IMR-90 (cell line): ENCODE data around the gene TRAPPC2L. TPM values are rescaled to one million over a fixed set of nuclear protein-coding genes. Genes with fewer than 3 reads are reported as not detected.

ENCODE experiments used
- ATAC-seq: fragments of 200-7000 bp; cut with Tn5 transposase; 2 replicates; pipeline ENCODE4 v1.9.1; 2020; ENCODE audit warnings: low read depth, mild to moderate bottlenecking, moderate library complexity
- BruUV-seq: library from RNA; stranded (reverse); fragments of 400-500 nt; replicated peaks from 2 replicates; lab custom pipeline; 2021; lab: Mats Ljungman, UMichigan
- CTCF ChIA-PET: fragments of 300-600 bp; formaldehyde crosslinking; extraction: SDS; loops from one replicate; lab custom pipeline; 2021; ENCODE audit warnings: antibody characterized with exemption; lab: Yijun Ruan, JAX
- POLR2A ChIA-PET: fragments of 300-600 bp; sonication (Branson Sonifier 250); formaldehyde crosslinking; loops from one replicate; lab custom pipeline; 2022; ENCODE audit warnings: antibody characterized with exemption; ENCODE audit not compliant: unreplicated experiment; lab: Charles Lee
- DNase-seq: peaks from one replicate; pipeline ENCODE4 v3.0.0; 2013
- H2AFZ ChIP-seq: replicated peaks from 2 replicates; pipeline ENCODE3; 2013; ENCODE audit warnings: low read length, mild to moderate bottlenecking; ENCODE audit not compliant: poor library complexity
- H2AK5ac ChIP-seq: 2 replicates; pipeline ENCODE4 v1.6.1; 2013; ENCODE audit warnings: low read depth, low read length, inconsistent platforms
- H2AK9ac ChIP-seq: replicated peaks from 2 replicates; pipeline ENCODE3; 2013; ENCODE audit warnings: mild to moderate bottlenecking, low read depth, low read length, moderate library complexity; ENCODE audit not compliant: poor library complexity
- H2BK120ac ChIP-seq: 2 replicates; pipeline ENCODE4 v1.6.1; 2013; ENCODE audit warnings: low read depth, low read length, inconsistent platforms
- H2BK15ac ChIP-seq: 3 replicates; pipeline ENCODE4 v1.6.1; 2013; ENCODE audit warnings: low read depth, low read length, inconsistent platforms
- H2BK20ac ChIP-seq: 2 replicates; pipeline ENCODE4 v1.6.1; 2013; ENCODE audit warnings: low read depth, mild to moderate bottlenecking, inconsistent platforms, low read length, moderate library complexity
- H2BK5ac ChIP-seq: 2 replicates; pipeline ENCODE4 v1.6.1; 2013; ENCODE audit warnings: mild to moderate bottlenecking, low read depth, low read length, inconsistent platforms; ENCODE audit not compliant: poor library complexity, severe bottlenecking
- H3K14ac ChIP-seq: replicated peaks from 2 replicates; pipeline ENCODE4 v1.6.1; 2013; ENCODE audit warnings: low read depth, low read length, inconsistent platforms
- H3K18ac ChIP-seq: 2 replicates; pipeline ENCODE4 v1.6.1; 2013; ENCODE audit warnings: low read depth, low read length, control low read depth
- H3K23ac ChIP-seq: 2 replicates; pipeline ENCODE4 v1.6.1; 2013; ENCODE audit warnings: low read depth, low read length, inconsistent platforms
- H3K27ac ChIP-seq: 2 replicates; pipeline ENCODE4 v1.5.1; 2013; ENCODE audit warnings: mild to moderate bottlenecking, control low read depth, low read length; ENCODE audit not compliant: insufficient read depth
- H3K27me3 ChIP-seq: 2 replicates; pipeline ENCODE4 v1.6.1; 2013; ENCODE audit warnings: low read length; ENCODE audit not compliant: control insufficient read depth, insufficient read depth
- H3K36me3 ChIP-seq: 2 replicates; pipeline ENCODE4 v1.6.1; 2013; ENCODE audit warnings: low read length, mixed read lengths; ENCODE audit not compliant: control insufficient read depth, insufficient read depth
- H3K4ac ChIP-seq: 2 replicates; pipeline ENCODE4 v1.6.1; 2013; ENCODE audit warnings: low read depth, low read length, inconsistent platforms
- H3K4me1 ChIP-seq: 2 replicates; pipeline ENCODE4 v1.6.1; 2013; ENCODE audit warnings: low read length, mixed read lengths; ENCODE audit not compliant: control insufficient read depth, insufficient read depth
- H3K4me2 ChIP-seq: 2 replicates; pipeline ENCODE4 v1.6.1; 2013; ENCODE audit warnings: low read depth, mild to moderate bottlenecking, control low read depth, low read length, moderate library complexity
- H3K4me3 ChIP-seq: 2 replicates; pipeline ENCODE4 v1.5.1; 2013; ENCODE audit warnings: low read depth, mild to moderate bottlenecking, control low read depth, low read length, moderate library complexity; ENCODE audit not compliant: insufficient read depth
- H3K56ac ChIP-seq: 2 replicates; pipeline ENCODE4 v1.6.1; 2013; ENCODE audit warnings: low read length, inconsistent platforms; ENCODE audit not compliant: insufficient read depth; ENCODE audit errors: extremely low read depth
- H3K79me1 ChIP-seq, 2 experiments: 2 replicates each; pipeline ENCODE4 v1.6.1; 2013; ENCODE audit warnings: low read length in 2 of 2, inconsistent platforms in 1 of 2, low read depth in 1 of 2
- H3K9ac ChIP-seq: 2 replicates; pipeline ENCODE4 v1.6.1; 2013; ENCODE audit warnings: low read depth, low read length, control low read depth
- H3K9me1 ChIP-seq: 2 replicates; pipeline ENCODE4 v1.6.1; 2013; ENCODE audit warnings: low read length, inconsistent platforms; ENCODE audit not compliant: insufficient read depth
- H3K9me3 ChIP-seq: 2 replicates; pipeline ENCODE4 v1.6.1; 2013; ENCODE audit warnings: low read length; ENCODE audit not compliant: control insufficient read depth, insufficient read depth
- H4K20me1 ChIP-seq: 2 replicates; pipeline ENCODE4 v1.6.1; 2013; ENCODE audit warnings: low read length, inconsistent platforms; ENCODE audit not compliant: insufficient read depth
- H4K5ac ChIP-seq: 2 replicates; pipeline ENCODE4 v1.6.1; 2013; ENCODE audit warnings: mild to moderate bottlenecking, low read depth, low read length, control low read depth
- H4K8ac ChIP-seq, 2 experiments: 2 replicates each; pipeline ENCODE4 v1.6.1; 2013; ENCODE audit warnings: low read depth in 2 of 2, low read length in 2 of 2, control low read depth in 1 of 2, inconsistent platforms in 1 of 2
- H4K91ac ChIP-seq: 2 replicates; pipeline ENCODE4 v1.6.1; 2013; ENCODE audit warnings: low read depth, low read length, inconsistent platforms; ENCODE audit not compliant: insufficient read depth
- BHLHE40 ChIP-seq: fragments of 150-350 bp; IDR thresholded peaks from 2 replicates; pipeline ENCODE4 v1.6.1; 2016; ENCODE audit warnings: mild to moderate bottlenecking, low read depth, low read length
- CEBPB ChIP-seq: IDR thresholded peaks from 2 replicates; pipeline ENCODE4 v1.6.1; 2012; ENCODE audit warnings: low read depth, low read length, improper control_type of control experiment
- CHD1 ChIP-seq: IDR thresholded peaks from 2 replicates; pipeline ENCODE4 v1.6.1; 2012; ENCODE audit warnings: low read depth, low read length, improper control_type of control experiment
- CTCF ChIP-seq: conservative IDR thresholded peaks from 2 replicates; pipeline ENCODE4 v1.5.1; 2012; ENCODE audit warnings: mild to moderate bottlenecking, low read depth, low read length, improper control_type of control experiment
- ELK1 ChIP-seq: fragments of 150-350 bp; IDR thresholded peaks from 2 replicates; pipeline ENCODE4 v1.6.1; 2016; ENCODE audit warnings: low read depth, mild to moderate bottlenecking, low read length, moderate library complexity, borderline replicate concordance
- FOS ChIP-seq: fragments of 150-350 bp; IDR thresholded peaks from 2 replicates; pipeline ENCODE4 v1.6.1; 2016; ENCODE audit warnings: low read depth, low read length
- MAFK ChIP-seq: IDR thresholded peaks from 2 replicates; pipeline ENCODE4 v1.6.1; 2012; ENCODE audit warnings: low read depth, low read length, improper control_type of control experiment
- MAZ ChIP-seq: IDR thresholded peaks from 2 replicates; pipeline ENCODE4 v1.6.1; 2012; ENCODE audit warnings: low read depth, mild to moderate bottlenecking, low read length, improper control_type of control experiment, moderate library complexity, borderline replicate concordance
- MXI1 ChIP-seq: IDR thresholded peaks from 2 replicates; pipeline ENCODE4 v1.6.1; 2012; ENCODE audit warnings: low read depth, mild to moderate bottlenecking, low read length, moderate library complexity, borderline replicate concordance
- NFE2L2 ChIP-seq: fragments of 150-350 bp; IDR thresholded peaks from 2 replicates; pipeline ENCODE4 v1.6.1; 2016; ENCODE audit warnings: low read depth, mild to moderate bottlenecking, low read length
- POLR2A ChIP-seq: IDR thresholded peaks from 2 replicates; pipeline ENCODE4 v1.6.1; 2012; ENCODE audit warnings: mild to moderate bottlenecking, low read depth, low read length
- RAD21 ChIP-seq: IDR thresholded peaks from 2 replicates; pipeline ENCODE4 v1.6.1; 2012; ENCODE audit warnings: low read length, improper control_type of control experiment
- RCOR1 ChIP-seq: IDR thresholded peaks from 2 replicates; pipeline ENCODE4 v1.6.1; 2012; ENCODE audit warnings: mild to moderate bottlenecking, low read length, improper control_type of control experiment; ENCODE audit not compliant: insufficient replicate concordance
- RFX5 ChIP-seq: IDR thresholded peaks from 2 replicates; pipeline ENCODE4 v1.8.0; 2012; ENCODE audit warnings: low read depth, mild to moderate bottlenecking, low read length, moderate library complexity
- SMC3 ChIP-seq: fragments of 150-350 bp; IDR thresholded peaks from 2 replicates; pipeline ENCODE4 v1.6.1; 2016; ENCODE audit warnings: low read depth, mild to moderate bottlenecking, antibody characterized with exemption, low read length, moderate library complexity
- USF2 ChIP-seq: fragments of 150-350 bp; IDR thresholded peaks from 2 replicates; pipeline ENCODE4 v1.6.1; 2017; ENCODE audit warnings: mild to moderate bottlenecking, antibody characterized with exemption, low read length, low read depth
- WGBS, 2 experiments: methylation state at CpG; one replicate each; pipeline versions ENCODE4 v1.1.5 to v1.1.7; 2013; ENCODE audit warnings: missing lambda C conversion rate in 2 of 2; ENCODE audit not compliant: insufficient read length in 1 of 2; ENCODE audit errors: extremely low coverage in 2 of 2; 5-methylcytosine and 5-hydroxymethylcytosine counted together
- dilution Hi-C: fragments of 300-500 bp; cut with HindIII; formaldehyde crosslinking; loops from one replicate; pipeline ENCODE4 v1.14.3; 2018; ENCODE audit warnings: low sequenced_read_pairs; ENCODE audit not compliant: unreplicated experiment
- in situ Hi-C: fragments of 300-500 bp; cut with MboI; formaldehyde crosslinking; loops from 3 replicates; pipeline ENCODE4 v1.14.3; 2019; ENCODE audit warnings: low sequenced_read_pairs, inconsistent platforms, mixed read lengths
- intact Hi-C: fragments of 100-400 bp; cut with micrococcal nuclease; formaldehyde crosslinking; loops from 2 replicates; pipeline ENCODE4 v1.10.0; 2022
- polyA plus RNA-seq, 3 experiments: library from polyadenylated mRNA; depleted of rRNA; stranded (reverse); fragments of >200 nt; gene quantifications; 2 replicates each; pipeline ENCODE4 v1.2.3, GENCODE V29; 2012; ENCODE audit warnings: low replicate concordance in 1 of 3
- total RNA-seq: library from RNA; depleted of rRNA; stranded (reverse); fragments of >200 nt; gene quantifications from 2 replicates; pipeline ENCODE4 v1.2.3, GENCODE V29; 2012

TRAPPC2L gene
- total and polyA plus RNA-seq, 2 of the 4 experiments (the other 2 are of a cell fraction), result 102 to 109 TPM

- no peak overlapping the region for H3K4me3 ChIP-seq
- TF ChIP-seq BHLHE40, result no peak
- no peak for TF ChIP-seq SMC3
- TF ChIP-seq NFE2L2, result no peak
- no peak for TF ChIP-seq ELK1
- TF ChIP-seq RFX5, result no peak
- no peak for TF ChIP-seq USF2
- no peak for TF ChIP-seq RCOR1
- TF ChIP-seq MAZ, result no peak
- TF ChIP-seq RAD21, result no peak
- TF ChIP-seq MAFK, result no peak
- no peak for TF ChIP-seq CHD1
- TF ChIP-seq POLR2A, result no peak
- TF ChIP-seq CTCF, result no peak
- TF ChIP-seq CEBPB, result no peak
- TF ChIP-seq MXI1, result no peak
- no peak for TF ChIP-seq FOS
- intact Hi-C loops, result no loop called here
- no peak overlapping the region for H3K14ac ChIP-seq
- no peak overlapping the region for H2BK5ac ChIP-seq
- H3K4ac ChIP-seq, result no peak overlapping the region
- peaks cover 22% of the 10 kb centered on the region for H3K36me3 ChIP-seq
- no peak overlapping the region for H2AK9ac ChIP-seq
- in situ Hi-C loops, result no loop called here
- no peaks in the 10 kb centered on the region for H3K9me3 ChIP-seq
- 45% methylated on average over 7 of the region's 11 CpGs; no CpG with 5 or more reads in 1 of the 2 experiments for WGBS, 2 experiments
- ChIA-PET POLR2A (no interaction called here), CTCF (no interaction called here)
- H4K8ac ChIP-seq, result no peak overlapping the region
- H3K9me1 ChIP-seq, result no peaks in the 10 kb centered on the region
- H3K23ac ChIP-seq, result no peak overlapping the region
- H3K27ac ChIP-seq, result peak overlapping the region; percentile 45; the same call in 1 of the 2 replicates
- H4K20me1 ChIP-seq, result peaks cover 4% of the 10 kb centered on the region; the same call in 1 of the 2 replicates
- dilution Hi-C loops, result no loop called here
- DNase-seq (no peak), ATAC-seq (peak; percentile 35)
- no peak overlapping the region for H3K9ac ChIP-seq
- no peak overlapping the region for H2AK5ac ChIP-seq
- H4K91ac ChIP-seq, result no peak overlapping the region
- no peaks in the 10 kb centered on the region for H3K79me1 ChIP-seq
- no TSS peak for BruUV-seq
- H2BK20ac ChIP-seq, result no peak overlapping the region
- no peak overlapping the region; the same call in 1 of the 2 replicates for H4K5ac ChIP-seq
- no peak overlapping the region for H2BK15ac ChIP-seq
- no peak overlapping the region for H2AFZ ChIP-seq
- H2BK120ac ChIP-seq, result no peak overlapping the region
- H3K27me3 ChIP-seq, result no peaks in the 10 kb centered on the region
- peaks cover 4% of the 10 kb centered on the region; the same call in 1 of the 2 replicates for H3K4me1 ChIP-seq
- no peak overlapping the region; the same call in 1 of the 2 replicates for H3K18ac ChIP-seq
- H3K56ac ChIP-seq, result no peak overlapping the region
- H3K4me2 ChIP-seq, result no peak overlapping the region
These were observed 26.7 kb upstream of the TRAPPC2L start for GRCh38 chr16:88830258-88830657.
